Upper lobe of right lung (tissue), 1 donor: ENCODE results near the gene SLC44A3. TPM values are rescaled to one million over a fixed set of nuclear protein-coding genes. Genes with fewer than 3 reads are reported as not detected.

Experiments
- ATAC-seq: fragments of 200-7000 bp; cut with Tn5 transposase; one replicate; pipeline ENCODE4 v1.9.1; 2020; ENCODE audit warnings: mild to moderate bottlenecking, moderate library complexity
- DNase-seq: peaks from one replicate; pipeline ENCODE4 v3.0.0-alpha.2; 2020
- H3K27ac ChIP-seq: fragments of 200-600 bp; one replicate; pipeline ENCODE4 v1.8.0; 2022
- H3K27me3 ChIP-seq: fragments of 200-600 bp; one replicate; pipeline ENCODE4 v1.8.0; 2022; ENCODE audit warnings: mild to moderate bottlenecking
- H3K36me3 ChIP-seq: fragments of 200-600 bp; one replicate; pipeline ENCODE4 v1.8.0; 2022
- H3K4me1 ChIP-seq: fragments of 200-600 bp; one replicate; pipeline ENCODE4 v1.8.0; 2022
- H3K4me3 ChIP-seq: fragments of 200-600 bp; one replicate; pipeline ENCODE4 v1.8.0; 2022; ENCODE audit warnings: mild to moderate bottlenecking
- H3K9me3 ChIP-seq: fragments of 200-600 bp; one replicate; pipeline ENCODE4 v1.8.0; 2022
- intact Hi-C: fragments of 100-400 bp; cut with DNase I; formaldehyde crosslinking; loops from one replicate; pipeline ENCODE4 v1.11.0; 2022
- total RNA-seq: library from RNA; stranded (reverse); fragmentation: NEBNext Ultra II Directional; extraction: Animal tissue kit (Norgen Biotek cat#: 25700); gene quantifications from one replicate; pipeline ENCODE4 v1.2.1, GENCODE V29; 2021
- TF ChIP-seq, protein P1 (sequence below): fragments of 200-600 bp; IDR thresholded peaks from one replicate; pipeline ENCODE4 v1.8.0; 2022; ENCODE audit warnings: antibody characterized with exemption
- donor health status: DM: no; HTN: yes; CAD: no; lungs with severe emphysema.

The SLC44A3 gene
- total RNA-seq, 1 donor from 2014 or later: 31.6 TPM

DNA sequence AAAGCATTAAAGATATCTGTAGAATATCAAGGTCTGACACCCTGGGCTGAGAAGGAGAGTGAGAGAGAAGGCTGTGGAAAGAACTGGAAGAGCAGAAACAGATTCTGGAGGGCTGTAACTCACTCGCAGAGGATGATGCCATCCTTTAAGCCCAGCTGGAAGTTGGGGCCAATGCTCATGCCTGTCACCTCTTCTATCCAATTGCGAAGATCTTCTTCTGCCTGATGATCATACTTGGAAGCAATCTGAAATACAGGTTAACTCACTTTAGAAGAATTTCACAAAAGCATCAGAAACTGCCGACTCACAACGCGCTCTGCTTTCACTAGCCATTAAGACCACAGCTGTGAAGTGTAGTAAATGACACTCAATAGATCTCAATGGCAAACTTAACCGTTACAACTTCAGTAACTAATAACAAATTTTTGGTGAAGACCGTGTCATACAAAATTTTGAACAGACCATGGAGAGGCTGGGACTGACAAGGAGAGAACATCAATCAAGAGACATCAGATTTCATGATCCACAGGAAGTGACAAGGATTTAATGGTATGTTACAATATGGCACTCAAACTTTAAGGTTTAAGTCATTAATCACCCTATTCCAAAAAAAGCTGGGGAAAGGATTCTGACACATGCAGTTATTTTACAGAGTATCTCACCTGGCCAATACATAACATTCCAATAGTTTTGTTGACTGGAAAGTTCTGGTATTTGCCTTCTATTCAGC lies 83.3 kb downstream of the SLC44A3 start:
- DNase-seq: no peak
- ATAC-seq: no peak
- H3K36me3 ChIP-seq: peaks cover 47% of the 10 kb centered on the region
- peaks cover 53% of the 10 kb centered on the region for H3K4me1 ChIP-seq
- H3K27me3 ChIP-seq: no peaks in the 10 kb centered on the region
- intact Hi-C loops: no loop called here
- H3K4me3 ChIP-seq: no peak overlapping the region
- no peak overlapping the region for H3K27ac ChIP-seq
- no peaks in the 10 kb centered on the region for H3K9me3 ChIP-seq
- TF ChIP-seq, protein P1, sequence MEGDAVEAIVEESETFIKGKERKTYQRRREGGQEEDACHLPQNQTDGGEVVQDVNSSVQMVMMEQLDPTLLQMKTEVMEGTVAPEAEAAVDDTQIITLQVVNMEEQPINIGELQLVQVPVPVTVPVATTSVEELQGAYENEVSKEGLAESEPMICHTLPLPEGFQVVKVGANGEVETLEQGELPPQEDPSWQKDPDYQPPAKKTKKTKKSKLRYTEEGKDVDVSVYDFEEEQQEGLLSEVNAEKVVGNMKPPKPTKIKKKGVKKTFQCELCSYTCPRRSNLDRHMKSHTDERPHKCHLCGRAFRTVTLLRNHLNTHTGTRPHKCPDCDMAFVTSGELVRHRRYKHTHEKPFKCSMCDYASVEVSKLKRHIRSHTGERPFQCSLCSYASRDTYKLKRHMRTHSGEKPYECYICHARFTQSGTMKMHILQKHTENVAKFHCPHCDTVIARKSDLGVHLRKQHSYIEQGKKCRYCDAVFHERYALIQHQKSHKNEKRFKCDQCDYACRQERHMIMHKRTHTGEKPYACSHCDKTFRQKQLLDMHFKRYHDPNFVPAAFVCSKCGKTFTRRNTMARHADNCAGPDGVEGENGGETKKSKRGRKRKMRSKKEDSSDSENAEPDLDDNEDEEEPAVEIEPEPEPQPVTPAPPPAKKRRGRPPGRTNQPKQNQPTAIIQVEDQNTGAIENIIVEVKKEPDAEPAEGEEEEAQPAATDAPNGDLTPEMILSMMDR: no peak

DNA sequence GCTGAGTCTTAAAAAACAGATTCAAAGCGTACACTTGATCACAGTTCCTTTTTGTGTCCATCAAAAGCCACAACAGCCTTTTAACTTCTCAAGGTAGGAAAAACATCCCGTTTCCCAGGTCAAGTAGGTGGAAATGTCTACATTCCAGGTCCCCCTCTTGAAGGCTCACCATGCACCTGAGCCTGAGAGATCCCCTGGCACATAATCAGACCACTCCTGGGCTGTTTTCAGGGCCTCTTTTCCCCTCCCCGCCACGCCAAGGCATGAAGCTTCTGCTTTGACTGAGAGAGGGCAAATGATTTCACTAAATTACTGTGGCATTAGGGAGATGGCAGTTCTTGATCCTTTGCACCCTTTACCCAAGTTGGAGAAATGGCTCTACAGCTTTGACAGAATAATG lies 85.0 kb downstream of the SLC44A3 start:
- TF ChIP-seq, protein P1: no peak
- no peak overlapping the region for H3K4me3 ChIP-seq
- intact Hi-C loops: no loop called here
- ATAC-seq: peak; percentile 62
- H3K27me3 ChIP-seq: no peaks in the 10 kb centered on the region
- DNase-seq: no peak
- H3K4me1 ChIP-seq: peaks cover 36% of the 10 kb centered on the region
- H3K9me3 ChIP-seq: no peaks in the 10 kb centered on the region
- no peak overlapping the region for H3K27ac ChIP-seq
- H3K36me3 ChIP-seq: peaks cover 32% of the 10 kb centered on the region

DNA sequence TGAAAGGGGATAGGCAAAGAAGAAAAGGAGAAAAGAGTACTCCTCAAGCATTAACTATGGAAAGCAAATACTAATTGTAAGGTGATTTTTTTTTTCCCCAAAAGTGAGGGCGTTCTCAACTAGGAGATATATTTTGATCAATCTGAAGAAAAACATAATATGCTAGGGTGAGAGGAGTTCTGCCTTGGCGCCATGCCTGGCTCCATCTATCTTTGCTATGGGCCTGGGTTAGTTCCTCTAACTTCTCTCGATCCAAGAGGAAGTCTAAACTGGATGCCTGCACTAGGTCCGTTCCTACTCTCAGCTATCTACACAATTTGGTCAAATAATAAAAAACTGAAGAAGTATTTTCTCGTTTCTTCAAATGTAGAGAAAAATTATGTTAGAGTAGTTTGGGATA lies 86.2 kb downstream of the SLC44A3 start:
- H3K36me3 ChIP-seq: peaks cover 21% of the 10 kb centered on the region
- no peak for ATAC-seq

DNA sequence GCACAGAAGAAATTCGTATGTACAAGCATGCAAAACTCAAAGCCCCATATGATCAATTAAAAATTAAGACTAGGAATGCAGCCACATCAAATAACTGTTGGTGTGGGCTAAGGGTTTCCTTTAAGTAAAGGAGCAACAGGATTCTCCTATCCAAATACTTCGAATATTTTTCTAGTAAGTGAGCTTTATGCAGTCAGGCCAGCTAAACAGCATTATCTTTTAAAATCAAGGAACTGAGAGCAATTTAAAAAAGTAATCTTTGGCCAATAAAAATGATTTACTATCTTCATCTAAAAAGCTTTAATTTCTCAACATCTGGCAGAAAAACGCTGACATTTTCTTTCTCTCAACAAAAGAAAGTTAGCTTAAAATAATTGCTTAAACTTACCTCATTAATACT lies 87.0 kb downstream of the SLC44A3 start:
- TF ChIP-seq, protein P1: no peak
- intact Hi-C loops: no loop called here
- no peak overlapping the region for H3K4me3 ChIP-seq
- H3K27ac ChIP-seq: no peak overlapping the region
- H3K36me3 ChIP-seq: peaks cover 14% of the 10 kb centered on the region
- peaks cover 36% of the 10 kb centered on the region for H3K4me1 ChIP-seq
- no peak for ATAC-seq
- no peaks in the 10 kb centered on the region for H3K9me3 ChIP-seq
- no peaks in the 10 kb centered on the region for H3K27me3 ChIP-seq
- no peak for DNase-seq

More for the DNA sequence above, 86.2 kb downstream of the SLC44A3 start:
- peaks cover 33% of the 10 kb centered on the region for H3K4me1 ChIP-seq
- intact Hi-C loops: no loop called here
- H3K9me3 ChIP-seq: no peaks in the 10 kb centered on the region
- no peak overlapping the region for H3K27ac ChIP-seq
- no peaks in the 10 kb centered on the region for H3K27me3 ChIP-seq
- TF ChIP-seq, protein P1: no peak
- DNase-seq: no peak
- no peak overlapping the region for H3K4me3 ChIP-seq

DNA sequence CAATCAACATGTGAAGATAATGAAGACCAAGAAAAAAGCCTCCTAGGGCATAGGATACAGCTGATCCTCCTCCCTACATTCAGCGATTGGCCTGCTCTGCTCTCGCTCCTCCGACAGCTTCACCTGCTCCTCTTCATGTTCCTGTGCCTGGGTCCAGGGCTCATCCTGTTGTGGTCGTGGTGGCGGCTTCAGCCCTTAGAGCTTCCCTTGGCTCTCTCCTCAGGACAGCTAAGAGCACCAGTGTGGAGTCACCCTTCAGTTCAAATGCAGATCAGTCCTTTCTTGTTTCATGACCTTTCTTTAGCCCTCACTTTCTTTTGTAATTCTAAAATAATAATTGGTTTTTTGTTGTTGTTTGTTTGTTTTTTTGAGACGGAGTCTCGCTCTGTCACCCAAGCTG lies 88.0 kb downstream of the SLC44A3 start:
- Histone ChIP-seq H3K4me3 (no peak overlapping the region), H3K36me3 (peaks cover 3% of the 10 kb centered on the region), H3K27ac (no peak overlapping the region), H3K9me3 (no peaks in the 10 kb centered on the region), H3K4me1 (peaks cover 42% of the 10 kb centered on the region), H3K27me3 (no peaks in the 10 kb centered on the region)
- TF ChIP-seq, protein P1: no peak
- no peak for ATAC-seq
- DNase-seq: no peak
- intact Hi-C loops: no loop called here

DNA sequence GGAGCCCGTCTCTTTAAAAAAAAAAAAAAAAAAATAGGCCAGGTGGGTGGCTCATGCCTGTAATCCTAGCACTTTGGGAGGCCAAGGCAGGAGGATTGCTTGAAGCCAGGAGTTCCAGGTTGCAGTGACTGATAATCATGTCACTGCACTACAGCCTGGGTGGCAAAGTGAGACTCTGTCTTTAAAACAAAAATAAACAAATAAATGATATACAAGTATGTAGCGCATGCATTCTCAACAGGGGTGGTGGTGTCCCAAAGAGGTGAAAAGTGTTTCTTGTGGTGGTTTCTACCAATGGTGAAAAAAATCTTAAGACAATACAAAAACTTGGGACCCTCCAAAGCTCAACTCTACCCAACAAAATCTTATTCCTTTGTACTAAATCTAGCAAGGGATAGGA lies 88.8 kb downstream of the SLC44A3 start:
- H3K36me3 ChIP-seq: no peaks in the 10 kb centered on the region
- no peak overlapping the region for H3K27ac ChIP-seq
- ATAC-seq: no peak
- peaks cover 39% of the 10 kb centered on the region for H3K4me1 ChIP-seq
- intact Hi-C loops: no loop called here
- no peak for DNase-seq
- H3K27me3 ChIP-seq: no peaks in the 10 kb centered on the region
- no peaks in the 10 kb centered on the region for H3K9me3 ChIP-seq
- TF ChIP-seq, protein P1: no peak
- no peak overlapping the region for H3K4me3 ChIP-seq
